Stimulated activated CD4-positive, alpha-beta T cell treated with anti-CD3 and anti-CD28 coated beads, Interleukin-2, amount 100 ng/mL, for 48 hours (primary cell): ENCODE results near the gene DUSP10.

ENCODE experiments used
- DNase-seq, 2 donors: peaks; one replicate each; pipeline ENCODE4 v3.0.0-alpha.2; 2020

Gene DUSP10

GRCh38 chr1:221741703-221742554 is at the start of gene DUSP10:
Gene DUSP10 (minus strand): TSS chr1:221742089. CDS start chr1:221739744, 2,345 bp downstream.
- peak; percentile 91 to 95 for DNase-seq

- DNase-seq: no peak
These were observed 46.6 kb upstream of the DUSP10 start for GRCh38 chr1:221788466-221788865.

- no peak for DNase-seq
These were observed 44.8 kb upstream of the DUSP10 start for GRCh38 chr1:221786647-221787046.

GRCh38 chr1:221783936-221784335 is 42.0 kb upstream of the DUSP10 start:
- DNase-seq: no peak

- DNase-seq: no peak
These were observed 41.5 kb upstream of the DUSP10 start for GRCh38 chr1:221783437-221783836.

- no peak for DNase-seq
These were observed 41.1 kb upstream of the DUSP10 start for GRCh38 chr1:221782970-221783369.

- DNase-seq: no peak
These were observed 40.6 kb upstream of the DUSP10 start for GRCh38 chr1:221782477-221782876.

- no peak for DNase-seq
These were observed 39.3 kb upstream of the DUSP10 start for GRCh38 chr1:221781102-221781755.

- DNase-seq: no peak
These were observed 38.3 kb upstream of the DUSP10 start for GRCh38 chr1:221780175-221780574.

GRCh38 chr1:221779771-221780170 is 37.9 kb upstream of the DUSP10 start:
- no peak for DNase-seq

- no peak for DNase-seq
These were observed 36.8 kb upstream of the DUSP10 start for GRCh38 chr1:221778535-221779142.

- DNase-seq: no peak
These were observed 36.2 kb upstream of the DUSP10 start for GRCh38 chr1:221778125-221778524.

GRCh38 chr1:221777431-221778072 is 35.7 kb upstream of the DUSP10 start:
- no peak for DNase-seq

GRCh38 chr1:221776495-221777301 is 34.8 kb upstream of the DUSP10 start:
- no peak for DNase-seq

GRCh38 chr1:221775206-221775605 is 33.3 kb upstream of the DUSP10 start:
- no peak for DNase-seq

- no peak for DNase-seq
These were observed 32.4 kb upstream of the DUSP10 start for GRCh38 chr1:221774054-221774842.

GRCh38 chr1:221773383-221773782 is 31.5 kb upstream of the DUSP10 start:
- DNase-seq: no peak

GRCh38 chr1:221772117-221772516 is 30.2 kb upstream of the DUSP10 start:
- DNase-seq: no peak

- no peak for DNase-seq
These were observed 26.7 kb upstream of the DUSP10 start for GRCh38 chr1:221768444-221769066.

GRCh38 chr1:221766210-221766609 is 24.3 kb upstream of the DUSP10 start:
- no peak for DNase-seq

GRCh38 chr1:221765527-221765926 is 23.6 kb upstream of the DUSP10 start:
- no peak for DNase-seq
